ENCODE data around the gene TTN. TPM values are rescaled to one million over a fixed set of nuclear protein-coding genes. Genes with fewer than 3 reads are reported as not detected.

TTN gene
- polyA plus RNA-seq, 3 donors = under 0.01 to 0.12 (median 0.08) TPM

GRCh38 chr2:178828486-178828881 lies 21.3 kb upstream of the TTN start:
- H3K9me3 Mint-ChIP-seq = peaks cover 0 to 2% (median 0%) of the 10 kb centered on the region in 7 donors
- H3K27ac ChIP-seq (ENCODE audit: low read depth in 1 of 2, low read length in 2 of 2) = no peak overlapping the region
- intact Hi-C loops (cut with micrococcal nuclease) = no loop called here
- no peaks in the 10 kb centered on the region for H3K36me3 Mint-ChIP-seq
- H3K4me3 Mint-ChIP-seq = no peak overlapping the region
- H4K20me1 ChIP-seq (ENCODE audit: insufficient read depth, low read length) = no peaks in the 10 kb centered on the region
- 100% methylated on average over 2 of the region's 4 CpGs for WGBS (ENCODE audit: insufficient coverage)
- H2AFZ ChIP-seq (ENCODE audit: insufficient read depth, low read depth, low read length, poor library complexity, severe bottlenecking) = no peak overlapping the region
- no peak overlapping the region for H3K27ac Mint-ChIP-seq
- no peak overlapping the region for H3K9ac ChIP-seq (ENCODE audit: insufficient read depth, low read length, poor library complexity, severe bottlenecking)
- H3K4me1 ChIP-seq (ENCODE audit: control insufficient read depth in 1 of 2, insufficient read depth in 2 of 2, low read length in 2 of 2) = no peaks in the 10 kb centered on the region
- peaks cover 0 to 6% (median 2%) of the 10 kb centered on the region in 3 donors for H3K27me3 Mint-ChIP-seq (ENCODE audit: low read depth in 3 of 3)
- H3K79me2 ChIP-seq (ENCODE audit: insufficient read depth, low read length) = no peaks in the 10 kb centered on the region
- no peak overlapping the region for H3K4me3 ChIP-seq (replicated peaks in 1 of 3; ENCODE audit: low read depth in 2 of 3, low read length in 3 of 3)
- no peaks in the 10 kb centered on the region for H3K27me3 ChIP-seq (ENCODE audit: control insufficient read depth in 2 of 2, insufficient read depth in 2 of 2, low read length in 2 of 2)
- H3K4me2 ChIP-seq (replicated peaks; ENCODE audit: extremely low read depth, low read length, poor library complexity, severe bottlenecking) = no peak overlapping the region
- DNase-seq = no peak
- no peaks in the 10 kb centered on the region for H3K36me3 ChIP-seq (replicated peaks in 1 of 2; ENCODE audit: control insufficient read depth in 1 of 2, insufficient read depth in 2 of 2, low read length in 2 of 2)
- no peaks in the 10 kb centered on the region for H3K9me3 ChIP-seq (replicated peaks in 1 of 2; ENCODE audit: control insufficient read depth in 1 of 2, insufficient read depth in 1 of 2, low read length in 2 of 2)
- no peak for TF ChIP-seq CTCF (IDR thresholded peaks at IDR 0.05)
- H3K4me1 Mint-ChIP-seq = no peaks in the 10 kb centered on the region

GRCh38 chr2:178827739-178828485 lies 20.7 kb upstream of the TTN start:
- Histone ChIP-seq H3K36me3 (replicated peaks in 1 of 2; ENCODE audit: control insufficient read depth in 1 of 2, insufficient read depth in 2 of 2, low read length in 2 of 2) (no peaks in the 10 kb centered on the region), H3K4me2 (replicated peaks; ENCODE audit: extremely low read depth, low read length, poor library complexity, severe bottlenecking) (no peak overlapping the region), H4K20me1 (ENCODE audit: insufficient read depth, low read length) (no peaks in the 10 kb centered on the region), H2AFZ (ENCODE audit: insufficient read depth, low read depth, low read length, poor library complexity, severe bottlenecking) (no peak overlapping the region), H3K79me2 (ENCODE audit: insufficient read depth, low read length) (no peaks in the 10 kb centered on the region), H3K4me3 (replicated peaks in 1 of 3; ENCODE audit: low read depth in 2 of 3, low read length in 3 of 3) (no peak overlapping the region), H3K4me1 (ENCODE audit: control insufficient read depth in 1 of 2, insufficient read depth in 2 of 2, low read length in 2 of 2) (no peaks in the 10 kb centered on the region), H3K9ac (ENCODE audit: insufficient read depth, low read length, poor library complexity, severe bottlenecking) (no peak overlapping the region), H3K9me3 (replicated peaks in 1 of 2; ENCODE audit: control insufficient read depth in 1 of 2, insufficient read depth in 1 of 2, low read length in 2 of 2) (no peaks in the 10 kb centered on the region), H3K27me3 (ENCODE audit: control insufficient read depth in 2 of 2, insufficient read depth in 2 of 2, low read length in 2 of 2) (no peaks in the 10 kb centered on the region), H3K27ac (ENCODE audit: low read depth in 1 of 2, low read length in 2 of 2) (no peak overlapping the region)
- Mint-ChIP-seq H3K36me3 (no peaks in the 10 kb centered on the region), H3K27ac (no peak overlapping the region), H3K9me3 (peaks cover 0 to 2% (median 0%) of the 10 kb centered on the region in 7 donors), H3K4me1 (no peaks in the 10 kb centered on the region), H3K27me3 (ENCODE audit: low read depth in 3 of 3) (peaks cover 0 to 6% (median 2%) of the 10 kb centered on the region in 3 donors), H3K4me3 (no peak overlapping the region)
- WGBS (ENCODE audit: insufficient coverage) = 90% methylated on average over 4 of the region's 9 CpGs
- no peak for TF ChIP-seq CTCF (IDR thresholded peaks at IDR 0.05)
- DNase-seq = no peak
- intact Hi-C loops (cut with micrococcal nuclease) = no loop called here

All from CD14-positive monocyte (primary cell).